ENCODE measurements around the gene CCDC80.

The CCDC80 gene

DNA sequence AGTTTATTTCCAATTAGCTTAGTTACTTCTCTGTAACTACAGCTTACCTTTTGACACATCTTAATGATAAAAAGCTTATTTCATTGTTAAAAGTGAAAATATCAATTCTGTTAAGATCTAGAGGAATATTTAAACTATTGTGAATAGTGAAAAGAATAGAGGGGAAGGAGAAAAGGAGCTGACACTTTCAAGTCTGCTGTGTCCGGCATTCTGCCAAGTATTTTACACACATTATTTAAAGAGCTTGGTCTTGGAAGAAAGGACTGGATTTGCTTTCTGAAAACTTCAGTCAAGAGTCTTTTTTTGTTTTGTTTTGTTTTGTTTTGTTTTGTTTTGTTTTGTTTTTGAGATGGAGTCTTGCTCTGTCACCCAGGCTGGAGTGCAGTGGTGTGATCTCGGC, 34.8 kb downstream of the CCDC80 start:
- no peak for FAIRE-seq
- DNase-seq (ENCODE audit: insufficient read length, low spot score), result no peak
- TF ChIP-seq, protein P1, sequence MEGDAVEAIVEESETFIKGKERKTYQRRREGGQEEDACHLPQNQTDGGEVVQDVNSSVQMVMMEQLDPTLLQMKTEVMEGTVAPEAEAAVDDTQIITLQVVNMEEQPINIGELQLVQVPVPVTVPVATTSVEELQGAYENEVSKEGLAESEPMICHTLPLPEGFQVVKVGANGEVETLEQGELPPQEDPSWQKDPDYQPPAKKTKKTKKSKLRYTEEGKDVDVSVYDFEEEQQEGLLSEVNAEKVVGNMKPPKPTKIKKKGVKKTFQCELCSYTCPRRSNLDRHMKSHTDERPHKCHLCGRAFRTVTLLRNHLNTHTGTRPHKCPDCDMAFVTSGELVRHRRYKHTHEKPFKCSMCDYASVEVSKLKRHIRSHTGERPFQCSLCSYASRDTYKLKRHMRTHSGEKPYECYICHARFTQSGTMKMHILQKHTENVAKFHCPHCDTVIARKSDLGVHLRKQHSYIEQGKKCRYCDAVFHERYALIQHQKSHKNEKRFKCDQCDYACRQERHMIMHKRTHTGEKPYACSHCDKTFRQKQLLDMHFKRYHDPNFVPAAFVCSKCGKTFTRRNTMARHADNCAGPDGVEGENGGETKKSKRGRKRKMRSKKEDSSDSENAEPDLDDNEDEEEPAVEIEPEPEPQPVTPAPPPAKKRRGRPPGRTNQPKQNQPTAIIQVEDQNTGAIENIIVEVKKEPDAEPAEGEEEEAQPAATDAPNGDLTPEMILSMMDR (IDR thresholded peaks at IDR 0.05; ENCODE audit: insufficient read depth, missing control alignments), result no peak

DNA sequence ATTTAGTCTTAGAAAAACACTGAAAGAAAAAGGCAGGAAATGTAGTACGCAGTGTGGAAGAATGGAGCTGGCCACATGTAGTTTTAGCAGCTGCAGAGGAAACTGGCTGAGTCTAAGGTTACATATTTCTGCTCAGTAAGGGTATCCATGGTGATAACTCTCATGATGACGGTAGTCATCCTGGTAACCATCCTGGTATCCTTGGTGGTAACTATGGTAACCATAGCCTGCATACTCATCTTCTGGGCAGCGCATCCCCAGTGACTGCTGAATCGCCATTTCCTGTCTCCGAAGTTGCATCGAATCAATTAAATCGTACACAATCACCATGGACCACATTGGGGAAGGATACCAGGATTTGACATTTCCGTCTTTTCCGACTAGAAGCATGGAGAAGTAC, 35.7 kb downstream of the CCDC80 start:
- FAIRE-seq (no peak), DNase-seq (ENCODE audit: insufficient read length, low spot score) (no peak)
- TF ChIP-seq, protein P1 (IDR thresholded peaks at IDR 0.05; ENCODE audit: insufficient read depth, missing control alignments), result no peak

DNA sequence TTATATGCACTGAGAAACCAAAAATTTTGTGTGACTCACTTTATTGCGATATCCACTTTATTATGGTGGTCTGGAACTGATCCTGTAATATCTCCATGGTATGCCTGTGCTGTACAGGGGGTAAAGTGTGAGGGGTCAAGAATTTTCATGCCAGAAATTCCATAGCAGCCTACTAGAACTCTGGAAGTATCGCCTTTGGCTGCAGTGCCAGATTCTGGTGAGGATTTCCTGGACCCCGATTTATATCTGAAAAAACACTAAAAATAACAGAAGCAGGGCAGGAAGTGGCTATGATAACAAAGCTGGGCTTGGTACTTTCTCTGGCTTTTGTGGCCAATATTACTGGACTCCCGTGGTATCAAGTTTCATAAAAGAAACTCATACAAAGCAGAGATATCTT, 36.4 kb downstream of the CCDC80 start:
- FAIRE-seq (no peak), DNase-seq (ENCODE audit: insufficient read length, low spot score) (no peak)
- TF ChIP-seq, protein P1 (IDR thresholded peaks at IDR 0.05; ENCODE audit: insufficient read depth, missing control alignments), result no peak

DNA sequence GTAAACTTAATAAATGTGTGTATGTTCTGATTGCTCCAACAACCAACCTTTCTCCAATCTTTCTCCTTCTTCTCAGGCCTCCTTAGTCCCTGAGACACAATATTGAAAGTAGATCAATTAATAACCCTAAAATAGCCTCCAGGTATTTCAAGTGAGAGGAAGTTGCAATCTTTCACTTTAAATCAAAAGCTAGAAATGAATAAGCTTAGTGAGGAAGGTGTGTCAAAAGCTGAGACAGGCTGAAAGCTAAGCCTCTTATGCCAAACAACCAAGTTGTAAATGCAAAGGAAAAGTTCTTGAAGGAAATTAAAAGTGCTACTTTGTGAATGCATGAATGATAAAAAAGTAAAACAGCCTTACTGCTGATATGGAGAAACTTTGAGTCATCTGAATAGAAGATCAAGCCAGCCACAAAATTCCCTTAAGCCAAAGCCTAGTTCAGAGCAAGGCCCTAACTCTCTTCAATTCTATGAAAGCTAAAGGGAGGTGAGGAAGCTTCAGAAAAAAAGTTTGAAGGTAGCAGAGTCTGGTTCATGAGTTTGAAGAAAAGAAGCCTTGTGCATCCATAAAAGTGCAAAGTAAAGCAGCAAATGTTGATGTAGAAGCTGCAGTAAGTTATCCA, 38.6 kb downstream of the CCDC80 start:
- DNase-seq (ENCODE audit: insufficient read length, low spot score), result no peak
- FAIRE-seq, result no peak
- TF ChIP-seq, protein P1 (IDR thresholded peaks at IDR 0.05; ENCODE audit: insufficient read depth, missing control alignments), result no peak

DNA sequence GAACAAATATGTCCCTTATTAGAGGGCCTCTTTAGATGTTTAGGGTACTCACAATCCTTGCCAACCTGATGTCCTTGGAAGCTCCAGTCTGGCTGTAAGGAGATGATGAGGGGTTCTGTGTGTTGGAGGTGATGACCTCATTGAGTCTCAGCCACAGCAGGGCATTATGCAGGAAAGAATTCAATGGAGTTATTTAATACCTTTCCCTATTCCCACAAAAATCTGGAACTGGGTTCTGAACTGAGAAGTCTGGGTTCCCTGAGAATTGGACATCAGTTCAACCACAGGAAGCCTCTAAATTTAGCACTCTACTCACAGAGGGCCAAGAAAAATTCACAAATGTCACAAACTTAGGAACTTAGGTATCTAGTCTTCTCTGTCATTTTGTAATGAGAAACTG, 42.2 kb downstream of the CCDC80 start:
- FAIRE-seq, result no peak
- DNase-seq (ENCODE audit: insufficient read length, low spot score), result no peak
- TF ChIP-seq, protein P1 (IDR thresholded peaks at IDR 0.05; ENCODE audit: insufficient read depth, missing control alignments), result no peak

DNA sequence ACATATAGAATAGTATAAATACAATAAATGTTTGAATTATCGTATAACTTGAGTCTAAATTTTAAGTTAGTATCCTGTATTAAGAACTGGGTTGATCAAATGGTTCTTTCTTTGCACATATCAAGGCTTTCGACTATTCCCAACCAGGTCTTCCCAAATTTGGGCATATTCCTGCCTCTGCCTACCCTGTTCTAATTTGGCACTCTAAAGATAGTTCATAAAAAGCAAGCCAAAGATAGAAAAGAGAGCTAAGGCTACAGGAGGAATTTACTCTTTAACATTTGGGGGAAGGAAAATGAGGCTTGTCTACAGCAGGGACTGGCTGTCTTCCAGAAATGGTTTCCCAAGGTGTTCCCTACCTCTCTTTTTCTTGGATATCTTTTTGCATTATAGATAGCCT, 43.0 kb downstream of the CCDC80 start:
- no peak for FAIRE-seq
- DNase-seq (ENCODE audit: insufficient read length, low spot score), result no peak
- TF ChIP-seq, protein P1 (IDR thresholded peaks at IDR 0.05; ENCODE audit: insufficient read depth, missing control alignments), result no peak

DNA sequence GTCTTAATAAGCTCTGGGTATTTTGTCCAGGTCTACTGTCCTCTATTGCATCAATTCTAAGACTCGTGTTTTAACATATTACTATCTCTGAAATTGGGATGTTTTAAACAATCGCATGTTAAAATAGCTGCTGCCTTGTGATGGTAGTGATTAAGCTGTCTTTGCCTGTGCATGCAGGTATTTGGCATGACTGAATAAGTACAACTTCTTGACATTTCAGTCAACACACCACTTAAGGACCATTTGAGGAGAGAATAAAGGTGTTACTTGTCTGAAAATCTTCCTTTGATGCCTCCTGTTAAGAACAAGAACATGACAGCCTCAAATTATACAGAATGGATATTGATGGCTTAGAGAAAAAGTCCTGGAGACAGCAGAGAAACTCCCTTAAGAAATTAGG, 46.1 kb downstream of the CCDC80 start:
- FAIRE-seq (no peak), DNase-seq (ENCODE audit: insufficient read length, low spot score) (no peak)
- TF ChIP-seq, protein P1 (IDR thresholded peaks at IDR 0.05; ENCODE audit: insufficient read depth, missing control alignments), result no peak
